H1 (cell line): ENCODE results near the gene TEX9. TPM values are rescaled to one million over a fixed set of nuclear protein-coding genes. Genes with fewer than 3 reads are reported as not detected.
"Not testable (repeated sequence)": the region's sequence is repeated elsewhere in the genome, so short reads cannot be mapped to it uniquely, and the experiment has no call there.

ENCODE experiments used
- CTCF ChIA-PET: fragments of 300-600 bp; sonication (Branson Sonifier 250); formaldehyde crosslinking; loops from one replicate; lab custom pipeline; 2021; ENCODE audit not compliant: partially characterized antibody; lab: Charles Lee
- POLR2A ChIA-PET: fragments of 300-600 bp; sonication (Branson Sonifier 250); formaldehyde crosslinking; loops from one replicate; lab custom pipeline; 2021; ENCODE audit warnings: inconsistent platforms; ENCODE audit not compliant: partially characterized antibody; lab: Charles Lee
- DNase-seq, 2 experiments: peaks; one replicate each; pipeline versions ENCODE4 v3.0.0 to v3.0.0-alpha.2; 2010 to 2022; ENCODE audit warnings: low spot score in 2 of 2, low read depth in 1 of 2, mixed read lengths in 1 of 2
- FAIRE-seq: peaks from 2 replicates; lab custom pipeline; 2011; peaks lifted over from hg19 to GRCh38; lab: Jason Lieb, UNC
- H2AFZ ChIP-seq: 2 replicates; pipeline ENCODE4 v1.8.1; 2012; ENCODE audit warnings: low read length, inconsistent platforms
- H2AK5ac ChIP-seq: 2 replicates; pipeline ENCODE4 v1.6.1; 2013; ENCODE audit warnings: low read depth, low read length
- H2BK120ac ChIP-seq: replicated peaks from 2 replicates; pipeline ENCODE3; 2013; ENCODE audit warnings: low read depth, low read length, inconsistent platforms
- H2BK12ac ChIP-seq: 2 replicates; pipeline ENCODE4 v1.6.1; 2013; ENCODE audit warnings: low read depth, low read length
- H2BK15ac ChIP-seq: 2 replicates; pipeline ENCODE4 v1.6.1; 2013; ENCODE audit warnings: low read length
- H2BK20ac ChIP-seq: 2 replicates; pipeline ENCODE4 v1.6.1; 2013; ENCODE audit warnings: low read length
- H2BK5ac ChIP-seq: 2 replicates; pipeline ENCODE4 v1.6.1; 2013; ENCODE audit warnings: low read depth, low read length
- H3K14ac ChIP-seq: 2 replicates; pipeline ENCODE4 v1.6.1; 2013; ENCODE audit warnings: inconsistent platforms; ENCODE audit not compliant: insufficient read length
- H3K18ac ChIP-seq: 2 replicates; pipeline ENCODE4 v1.6.1; 2013; ENCODE audit warnings: low read length; ENCODE audit errors: extremely low read depth
- H3K23ac ChIP-seq: 2 replicates; pipeline ENCODE4 v1.6.1; 2013; ENCODE audit warnings: inconsistent platforms; ENCODE audit not compliant: insufficient read length
- H3K23me2 ChIP-seq: 2 replicates; pipeline ENCODE4 v1.6.1; 2013; ENCODE audit warnings: low read depth, low read length
- H3K27ac ChIP-seq: 2 replicates; pipeline ENCODE4 v1.6.1; 2011; ENCODE audit warnings: low read depth, low read length, inconsistent platforms
- H3K27me3 ChIP-seq, 4 experiments: replicated peaks in 1 of 4; 1 replicate in 1 of 4; 2 replicates in 3 of 4; pipeline versions ENCODE4 v1.6.1 to v1.8.1; 2011 to 2013; ENCODE audit warnings: low read length in 3 of 4, mild to moderate bottlenecking in 3 of 4, inconsistent platforms in 2 of 4, mixed read lengths in 2 of 4, moderate library complexity in 1 of 4; ENCODE audit not compliant: control insufficient read depth in 3 of 4, insufficient read depth in 3 of 4; ENCODE audit errors: extremely low read depth in 1 of 4
- H3K36me3 ChIP-seq, 4 experiments: 2 replicates each; pipeline versions ENCODE4 v1.6.1 to v1.8.1; 2011 to 2013; ENCODE audit warnings: mild to moderate bottlenecking in 4 of 4, low read length in 3 of 4, moderate library complexity in 2 of 4, control low read depth in 1 of 4, inconsistent platforms in 1 of 4; ENCODE audit not compliant: insufficient read depth in 4 of 4, control insufficient read depth in 2 of 4
- H3K4ac ChIP-seq: replicated peaks from 2 replicates; pipeline ENCODE3; 2013; ENCODE audit warnings: low read length, low read depth, mixed read lengths, inconsistent platforms; ENCODE audit not compliant: insufficient read length
- H3K4me1 ChIP-seq, 4 experiments: replicated peaks in 1 of 4; 1 replicate in 1 of 4; 2 replicates in 3 of 4; pipeline versions ENCODE4 v1.6.1 to v1.8.1; 2011 to 2013; ENCODE audit warnings: low read length in 3 of 4, inconsistent platforms in 2 of 4, mixed read lengths in 1 of 4; ENCODE audit not compliant: insufficient read depth in 4 of 4, control insufficient read depth in 3 of 4
- H3K4me2 ChIP-seq, 2 experiments: 2 replicates each; pipeline versions ENCODE4 v1.6.1 to v1.8.1; 2011 to 2013; ENCODE audit warnings: low read depth in 2 of 2, low read length in 2 of 2, control low read depth in 1 of 2, inconsistent platforms in 1 of 2, mild to moderate bottlenecking in 1 of 2; ENCODE audit not compliant: insufficient read depth in 1 of 2
- H3K4me3 ChIP-seq, 4 experiments: fragments of 200-600, 300-600 bp in 1 of 4; sonication (generic), shearing (Covaris generic), sonication (Bioruptor Twin) in 1 of 4; 2 replicates each; pipeline versions ENCODE4 v1.5.1 to v1.8.1; 2011 to 2016; ENCODE audit warnings: low read length in 4 of 4, low read depth in 3 of 4, control low read depth in 2 of 4, inconsistent platforms in 2 of 4, mild to moderate bottlenecking in 2 of 4, mixed read lengths in 1 of 4, moderate library complexity in 1 of 4; ENCODE audit not compliant: insufficient read depth in 2 of 4; ENCODE audit errors: extremely low read depth in 1 of 4
- H3K56ac ChIP-seq: replicated peaks from 2 replicates; pipeline ENCODE3; 2013; ENCODE audit warnings: low read depth, mild to moderate bottlenecking, mixed read lengths, low read length, inconsistent platforms; ENCODE audit not compliant: insufficient read length
- H3K79me1 ChIP-seq: 2 replicates; pipeline ENCODE4 v1.6.1; 2013; ENCODE audit warnings: low read depth, low read length, control low read depth
- H3K79me2 ChIP-seq, 2 experiments: 2 replicates each; pipeline versions ENCODE4 v1.6.1 to v1.8.1; 2012 to 2013; ENCODE audit warnings: low read length in 2 of 2, mild to moderate bottlenecking in 2 of 2, inconsistent platforms in 1 of 2; ENCODE audit not compliant: insufficient read depth in 2 of 2, control insufficient read depth in 1 of 2
- H3K9ac ChIP-seq, 4 experiments: replicated peaks in 1 of 4; 1 replicate in 1 of 4; 2 replicates in 3 of 4; pipeline versions ENCODE4 v1.6.1 to v1.8.1; 2011 to 2013; ENCODE audit warnings: low read depth in 3 of 4, low read length in 3 of 4, control low read depth in 2 of 4, mild to moderate bottlenecking in 2 of 4, moderate library complexity in 2 of 4, inconsistent platforms in 1 of 4; ENCODE audit errors: extremely low read depth in 1 of 4
- H3K9me3 ChIP-seq, 2 experiments: 2 replicates each; pipeline versions ENCODE4 v1.6.1 to v1.8.1; 2012 to 2013; ENCODE audit warnings: mild to moderate bottlenecking in 2 of 2, moderate library complexity in 2 of 2, control low read depth in 1 of 2, inconsistent platforms in 1 of 2, low read depth in 1 of 2, low read length in 1 of 2, mixed read lengths in 1 of 2; ENCODE audit not compliant: insufficient read depth in 2 of 2
- H4K20me1 ChIP-seq, 2 experiments: replicated peaks in 1 of 2; 2 replicates each; pipeline versions ENCODE3 to v1.8.1; 2011 to 2013; ENCODE audit warnings: inconsistent platforms in 2 of 2, low read length in 2 of 2, mild to moderate bottlenecking in 1 of 2; ENCODE audit not compliant: insufficient read depth in 2 of 2, control insufficient read depth in 1 of 2
- H4K5ac ChIP-seq: 2 replicates; pipeline ENCODE4 v1.6.1; 2013; ENCODE audit warnings: low read length, low read depth, mixed read lengths, inconsistent platforms; ENCODE audit not compliant: insufficient read length
- H4K8ac ChIP-seq: 2 replicates; pipeline ENCODE4 v1.8.0; 2013; ENCODE audit warnings: mild to moderate bottlenecking, moderate library complexity, low read length, inconsistent platforms; ENCODE audit not compliant: insufficient read depth; ENCODE audit errors: extremely low read depth
- H4K91ac ChIP-seq: replicated peaks from 2 replicates; pipeline ENCODE3; 2013; ENCODE audit warnings: low read length, mixed read lengths, inconsistent platforms; ENCODE audit not compliant: insufficient read length
- EGR1 ChIP-seq: IDR thresholded peaks from 2 replicates; pipeline ENCODE4 v1.6.1; 2011; ENCODE audit warnings: low read depth, low read length, borderline replicate concordance
- GABPA ChIP-seq: IDR thresholded peaks from 2 replicates; pipeline ENCODE4 v1.6.1; 2011; ENCODE audit warnings: mild to moderate bottlenecking, low read length, moderate library complexity, borderline replicate concordance; ENCODE audit not compliant: insufficient read depth
- KDM4A ChIP-seq: IDR thresholded peaks from one replicate; pipeline ENCODE4 v1.7.1; 2012; ENCODE audit warnings: low read depth, mild to moderate bottlenecking, moderate library complexity, low read length, inconsistent platforms; ENCODE audit not compliant: severe bottlenecking
- MAFK ChIP-seq: IDR thresholded peaks from 2 replicates; pipeline ENCODE4 v1.6.1; 2012; ENCODE audit warnings: low read depth, mild to moderate bottlenecking, improper control_type of control experiment, low read length
- NANOG ChIP-seq: IDR thresholded peaks from 2 replicates; pipeline ENCODE4 v1.6.1; 2011; ENCODE audit warnings: low read length, low read depth, mild to moderate bottlenecking, inconsistent platforms; ENCODE audit not compliant: insufficient read depth, poor library complexity, severe bottlenecking
- RFX5 ChIP-seq: IDR thresholded peaks from 2 replicates; pipeline ENCODE4 v1.6.1; 2011; ENCODE audit warnings: low read depth, low read length, improper control_type of control experiment, borderline replicate concordance
- RNF2 ChIP-seq: fragments of 200-900, 300-1000 bp; sonication (generic); IDR thresholded peaks from 2 replicates; pipeline ENCODE4 v1.7.1; 2016; ENCODE audit warnings: borderline replicate concordance, low read depth, mild to moderate bottlenecking, antibody characterized with exemption, low read length; ENCODE audit not compliant: poor library complexity, severe bottlenecking; ENCODE audit errors: missing control alignments
- USF2 ChIP-seq: IDR thresholded peaks from 2 replicates; pipeline ENCODE4 v1.6.1; 2011; ENCODE audit warnings: low read length, improper control_type of control experiment
- WGBS, 2 experiments: shearing (Covaris generic) in 1 of 2; methylation state at CpG; one replicate each; pipeline versions ENCODE4 v1.1.6 to v1.1.7; 2013 to 2015; ENCODE audit warnings: low lambda C conversion rate in 2 of 2, mixed read lengths in 2 of 2, inconsistent platforms in 1 of 2, low coverage in 1 of 2, missing lambda C conversion rate in 1 of 2; ENCODE audit not compliant: insufficient replicate concordance in 2 of 2, insufficient coverage in 1 of 2, insufficient read length in 1 of 2; ENCODE audit errors: extremely low coverage in 1 of 2, missing lambda C conversion rate in 1 of 2; 5-methylcytosine and 5-hydroxymethylcytosine counted together
- polyA plus RNA-seq, 7 experiments: library from polyadenylated mRNA; depleted of rRNA in 3 of 7; stranded (reverse) in 5 of 7; unstranded in 2 of 7; fragments of >200 nt in 5 of 7; fragments of 200-250 nt in 2 of 7; gene quantifications; 1 replicate in 5 of 7; 2 replicates in 1 of 7; 4 replicates in 1 of 7; pipeline versions ENCODE4 v1.2.1 to v1.2.3, GENCODE V29; 2011 to 2013; ENCODE audit warnings: missing spikeins in 2 of 7, mixed read lengths in 2 of 7
- total RNA-seq: library from RNA; stranded (reverse); fragmentation: NEBNext Ultra II Directional; extraction: Animal tissue kit (Norgen Biotek cat#: 25700); gene quantifications from 2 replicates; pipeline ENCODE4 v1.2.1, GENCODE V29; 2021

The TEX9 gene
- total and polyA plus RNA-seq, 2 of the 8 experiments (the other 6 are each of a cell fraction or from before 2014, with no cell fraction given), result 3.4 to 12.3 TPM

GRCh38 chr15:56365075-56365711, at the start of gene TEX9 (continued):
- no peak for TF ChIP-seq EGR1
- TF ChIP-seq GABPA, result no peak
- TF ChIP-seq KDM4A, result peak; percentile 64
- TF ChIP-seq NANOG, result no peak
- TF ChIP-seq RNF2, result no peak
- TF ChIP-seq RFX5, result no peak
- no peak for TF ChIP-seq MAFK
- no peak for TF ChIP-seq USF2

- H3K4me2 ChIP-seq, H3K4me1 ChIP-seq, H2AFZ ChIP-seq, H3K18ac ChIP-seq, H3K79me1 ChIP-seq, H3K23me2 ChIP-seq, POLR2A ChIA-PET, H2BK15ac ChIP-seq, H2BK12ac ChIP-seq, H3K23ac ChIP-seq, H3K56ac ChIP-seq, H3K27ac ChIP-seq, H2BK120ac ChIP-seq, H4K91ac ChIP-seq, H2BK20ac ChIP-seq, H3K9ac ChIP-seq, H3K14ac ChIP-seq, H3K9me3 ChIP-seq, H2BK5ac ChIP-seq, H4K8ac ChIP-seq, H3K36me3 ChIP-seq, FAIRE-seq, CTCF ChIA-PET, H3K27me3 ChIP-seq, H3K79me2 ChIP-seq, H3K4ac ChIP-seq, H2AK5ac ChIP-seq, H4K5ac ChIP-seq, H4K20me1 ChIP-seq, H3K4me3 ChIP-seq: not testable (repeated sequence)
- WGBS, 2 experiments, result 60% methylated on average over 4 of the region's 18 CpGs; no CpG with 5 or more reads in 1 of the 2 experiments
- DNase-seq, result peak in 1 of 2 experiments; percentile 63
Observed at GRCh38 chr15:56316561-56316960, 48.7 kb upstream of the TEX9 start.
